ENCODE measurements around the gene GEMIN2.
"Not testable (repeated sequence)": the region's sequence is repeated elsewhere in the genome, so short reads cannot be mapped to it uniquely, and the experiment has no call there.

The GEMIN2 gene

DNA sequence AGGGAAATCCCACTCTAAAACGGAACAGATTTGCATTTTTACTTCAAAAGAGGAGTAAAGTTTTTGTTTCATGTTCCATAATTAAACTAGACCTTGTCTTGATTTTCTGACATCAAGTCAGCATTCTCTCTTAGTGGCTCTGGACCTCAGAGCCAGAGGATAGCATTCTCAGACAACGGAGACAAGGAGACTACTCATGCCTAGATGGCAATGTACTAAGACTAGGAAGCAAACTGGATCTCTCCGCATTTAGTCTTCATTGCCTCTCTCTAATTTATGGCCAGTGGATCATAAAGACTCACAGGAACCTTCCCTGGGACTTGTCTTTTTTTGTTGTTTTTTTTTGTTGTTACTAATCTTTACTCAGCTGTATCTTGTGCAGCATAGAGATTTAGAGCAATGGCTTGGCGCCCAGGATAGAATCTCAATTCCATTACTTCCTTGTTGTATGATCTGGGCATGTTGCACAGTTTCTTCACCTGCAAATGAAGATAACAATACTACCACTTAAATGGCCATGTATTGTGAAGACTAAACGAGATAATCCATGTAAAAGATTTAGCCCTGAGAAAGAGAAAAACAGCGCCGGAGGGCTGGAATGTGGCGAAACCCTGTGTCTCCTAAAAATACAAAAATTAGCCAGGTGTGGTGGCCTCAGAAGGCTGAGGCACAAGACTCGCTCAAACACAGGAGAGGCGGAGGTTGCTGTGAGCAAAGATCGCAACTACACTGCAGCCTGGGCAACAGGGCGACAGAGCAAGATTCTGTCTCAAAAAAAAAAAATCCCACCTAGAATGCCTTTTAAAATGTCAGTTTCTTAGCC, 4.0 kb upstream of the GEMIN2 start:
- no peak for DNase-seq (ENCODE audit: low read depth in 2 of 2)

DNA sequence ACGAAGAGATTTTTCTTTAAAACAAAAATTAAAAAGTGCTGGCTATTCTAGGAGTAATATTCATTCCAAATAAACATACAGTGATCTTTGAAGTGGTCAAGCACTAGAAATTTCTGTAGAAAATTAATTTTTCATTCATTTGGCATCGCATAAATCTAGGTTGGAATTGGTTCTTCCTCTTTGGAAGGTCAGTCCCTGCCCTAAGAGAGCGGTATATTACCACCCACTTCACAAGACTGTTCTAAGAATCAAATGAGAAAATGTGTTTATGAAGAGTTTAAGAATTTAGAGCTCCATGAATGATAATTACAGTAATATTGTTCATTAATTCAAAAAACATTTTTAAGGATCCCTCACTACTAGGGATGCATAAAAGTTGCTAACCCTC, 444 bp upstream of the GEMIN2 start:
- DNase-seq (ENCODE audit: low read depth in 2 of 2), result no peak

DNA sequence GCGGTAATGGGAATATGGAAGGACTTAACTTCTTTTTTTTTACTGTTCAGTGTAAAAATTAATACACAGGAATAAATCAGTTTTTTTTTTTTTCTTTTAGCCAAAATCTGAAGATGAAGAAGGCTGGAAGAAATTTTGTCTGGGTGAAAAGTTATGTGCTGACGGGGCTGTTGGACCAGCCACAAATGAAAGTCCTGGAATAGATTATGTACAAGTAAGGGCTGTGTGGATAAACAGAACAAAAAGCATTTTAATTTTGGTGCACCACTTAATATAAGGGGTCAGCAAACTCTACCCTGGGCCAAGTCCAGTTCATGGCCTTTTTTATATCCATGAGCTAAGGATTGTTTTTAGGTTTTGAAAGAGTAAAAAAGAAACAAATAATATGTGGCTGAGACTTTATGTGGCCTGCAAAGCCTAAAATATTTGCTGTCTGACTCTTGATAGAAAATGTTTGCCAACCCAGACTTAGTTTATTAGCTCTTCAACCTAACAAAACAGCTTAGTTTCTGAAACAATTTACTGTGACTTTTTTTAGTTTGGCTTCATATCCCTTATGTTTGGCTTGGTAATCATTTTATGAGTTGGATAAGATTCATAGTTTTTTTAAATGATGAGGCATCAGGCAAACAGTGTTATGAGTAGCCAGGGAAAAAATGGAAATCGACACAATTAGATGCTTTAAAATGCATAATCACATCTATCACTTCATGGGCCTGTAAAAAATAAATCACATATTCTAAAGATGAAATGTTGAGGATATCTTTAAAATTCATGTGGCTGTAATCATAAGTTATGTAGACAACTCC, 8.4 kb downstream of the GEMIN2 start:
- no peak for DNase-seq (ENCODE audit: low read depth in 2 of 2)

DNA sequence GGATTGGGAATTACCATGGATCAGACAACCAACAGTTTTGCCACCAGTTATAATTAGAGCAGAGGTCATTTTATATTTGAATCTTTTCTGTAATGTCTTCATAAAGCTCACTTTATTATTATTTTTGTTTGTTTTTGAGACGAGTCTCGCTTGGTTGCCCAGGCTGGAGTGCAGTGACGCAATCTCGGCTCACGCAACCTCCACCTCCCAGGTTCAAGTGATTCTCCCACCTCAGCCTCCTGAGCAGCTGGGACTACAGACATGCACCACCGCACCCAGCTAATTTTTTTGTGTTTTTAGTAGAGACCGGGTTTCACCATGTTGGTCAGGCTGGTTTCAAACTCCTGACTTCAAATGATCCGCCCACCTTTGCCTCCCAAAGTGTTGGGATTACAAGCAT, 23.7 kb downstream of the GEMIN2 start:
- not testable (repeated sequence) for DNase-seq (ENCODE audit: low read depth in 2 of 2)

DNA sequence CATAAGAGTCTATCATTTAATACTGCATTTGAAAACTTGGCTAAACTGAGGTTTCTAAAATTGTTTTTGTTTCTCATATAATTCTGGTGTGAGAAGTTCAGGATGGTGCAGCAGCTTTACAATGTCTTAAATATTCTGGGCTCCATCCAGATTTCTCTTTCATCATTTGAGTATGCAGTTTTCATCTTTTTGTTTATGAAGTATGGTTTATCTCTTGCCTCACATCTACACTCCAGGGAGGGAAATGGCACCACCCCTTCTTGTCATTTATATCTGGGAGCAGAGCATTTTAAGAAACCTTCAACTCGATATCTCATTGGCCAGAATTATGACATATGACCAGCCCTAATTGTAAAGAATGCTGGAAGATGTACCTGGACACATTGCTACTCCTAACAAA, 24.3 kb downstream of the GEMIN2 start:
- no peak for DNase-seq (ENCODE audit: low read depth in 2 of 2)

DNA sequence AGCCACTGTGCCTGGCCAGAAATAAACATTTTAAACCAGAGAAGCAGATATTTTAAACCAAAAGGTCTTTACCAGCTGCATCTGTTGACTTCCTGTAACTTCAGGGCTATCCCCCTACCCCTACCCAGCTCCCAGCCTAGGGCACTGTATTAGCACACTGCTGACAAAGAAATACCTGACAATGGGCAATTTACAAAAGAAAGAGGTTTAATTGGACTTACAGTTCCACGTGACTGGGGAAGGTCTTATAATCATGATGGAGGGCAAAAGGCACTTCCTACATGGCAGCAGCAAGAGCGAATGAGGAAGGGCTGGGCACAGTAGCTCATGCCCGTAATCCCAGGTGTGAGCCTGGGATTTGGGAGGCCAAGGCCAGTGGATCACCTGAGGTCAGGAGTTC, 26.0 kb downstream of the GEMIN2 start:
- DNase-seq (ENCODE audit: low read depth in 2 of 2), result no peak

DNA sequence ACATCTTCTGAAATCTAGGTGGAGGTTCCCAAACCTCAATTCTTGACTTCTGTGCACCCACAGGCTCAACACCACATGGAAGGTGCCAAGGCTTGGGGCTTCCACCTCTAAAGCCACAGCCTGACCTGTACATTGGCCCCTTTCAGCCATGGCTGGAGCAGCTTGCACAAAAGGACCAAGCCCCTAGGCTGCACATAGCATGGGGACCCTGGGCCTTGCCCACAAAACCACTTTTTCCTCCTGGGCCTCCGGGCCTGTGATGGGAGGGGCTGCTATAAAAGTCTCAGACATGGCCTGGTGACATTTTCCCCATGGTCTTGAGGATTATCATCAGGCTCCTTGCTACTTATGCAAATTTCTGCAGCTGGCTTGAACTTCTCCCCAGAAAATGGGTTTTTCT, 27.5 kb downstream of the GEMIN2 start:
- DNase-seq (ENCODE audit: low read depth in 2 of 2), result not testable (repeated sequence)

DNA sequence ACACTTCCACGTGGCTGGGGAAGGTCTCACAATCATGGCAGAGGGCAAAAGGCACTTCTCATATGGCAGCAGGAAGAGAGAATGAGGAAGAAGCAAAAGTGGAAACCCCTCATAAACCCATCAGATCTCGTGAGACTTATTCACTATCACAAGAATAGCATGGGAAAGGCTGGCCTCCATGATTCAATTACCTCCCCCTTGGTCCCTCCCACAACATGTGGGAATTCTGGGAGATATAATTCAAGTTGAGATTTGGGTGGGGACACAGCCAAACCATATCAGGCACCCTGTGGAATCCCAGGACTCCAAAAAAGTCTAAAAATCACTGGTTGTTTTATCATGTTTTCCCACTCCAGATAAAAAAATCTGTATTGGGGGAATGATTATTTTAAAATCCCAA, 29.1 kb downstream of the GEMIN2 start:
- not testable (repeated sequence) for DNase-seq (ENCODE audit: low read depth in 2 of 2)

DNA sequence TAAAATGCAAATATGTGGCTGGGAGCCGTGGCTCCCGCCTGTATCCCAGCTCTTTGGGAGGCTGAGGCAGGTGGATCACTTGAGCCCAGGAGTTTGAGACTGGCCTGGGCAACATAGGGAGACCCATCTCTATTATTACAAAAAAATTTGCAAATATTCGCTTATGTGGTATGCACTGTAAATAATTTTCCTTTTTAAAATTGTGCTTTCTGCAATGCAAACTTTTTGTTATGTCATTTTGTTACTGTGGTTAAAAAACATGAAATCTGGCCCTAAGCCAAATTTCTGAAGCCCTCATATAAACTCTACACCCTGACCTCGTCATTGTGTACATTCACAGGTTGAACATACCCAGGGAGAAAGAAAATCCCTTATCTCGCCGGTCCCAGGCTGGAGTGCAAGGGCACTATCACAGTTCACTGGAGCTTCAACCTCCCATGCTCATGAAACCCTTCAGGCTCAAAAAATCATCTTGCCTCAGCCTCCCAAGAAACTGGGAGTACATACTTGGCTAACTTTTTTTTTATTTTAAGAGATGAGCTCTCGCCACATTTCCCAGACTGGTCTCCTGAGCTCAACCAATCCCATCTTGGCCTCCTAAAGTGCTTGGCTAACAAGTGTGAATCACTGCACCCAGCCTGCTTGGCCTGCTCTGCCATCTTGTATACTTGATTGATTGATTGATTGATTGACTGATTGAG, 31.3 kb downstream of the GEMIN2 start:
- DNase-seq (ENCODE audit: low read depth in 2 of 2), result no peak

DNA sequence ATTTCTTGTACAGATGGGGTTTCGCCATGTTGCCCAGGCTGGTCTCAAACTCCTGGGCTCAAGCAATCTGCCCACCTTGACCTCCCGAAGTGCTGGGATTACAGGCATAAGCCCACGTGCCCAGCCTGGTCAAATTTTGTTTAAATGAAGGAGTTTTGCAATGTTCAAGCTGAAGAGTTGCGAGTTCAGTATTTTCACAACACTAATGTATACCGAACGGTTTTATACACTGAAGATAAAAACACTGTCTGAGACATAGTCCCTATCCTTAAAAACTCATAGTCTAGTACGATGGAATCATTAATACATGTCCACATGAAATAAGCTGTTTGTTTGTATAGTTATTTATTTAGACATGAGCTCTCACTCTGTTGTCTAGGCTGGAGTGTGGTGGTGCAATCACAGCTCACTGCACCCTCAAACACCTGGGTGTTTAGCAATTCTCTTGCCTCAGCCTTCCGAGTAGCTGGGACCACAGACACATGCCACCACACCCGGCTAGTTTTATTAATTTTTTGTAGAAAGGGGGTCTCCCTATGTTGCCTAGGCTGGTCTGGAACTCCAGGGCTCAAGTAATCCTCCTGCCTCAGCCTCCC, 40.6 kb downstream of the GEMIN2 start:
- DNase-seq (ENCODE audit: low read depth in 2 of 2), result no peak

DNA sequence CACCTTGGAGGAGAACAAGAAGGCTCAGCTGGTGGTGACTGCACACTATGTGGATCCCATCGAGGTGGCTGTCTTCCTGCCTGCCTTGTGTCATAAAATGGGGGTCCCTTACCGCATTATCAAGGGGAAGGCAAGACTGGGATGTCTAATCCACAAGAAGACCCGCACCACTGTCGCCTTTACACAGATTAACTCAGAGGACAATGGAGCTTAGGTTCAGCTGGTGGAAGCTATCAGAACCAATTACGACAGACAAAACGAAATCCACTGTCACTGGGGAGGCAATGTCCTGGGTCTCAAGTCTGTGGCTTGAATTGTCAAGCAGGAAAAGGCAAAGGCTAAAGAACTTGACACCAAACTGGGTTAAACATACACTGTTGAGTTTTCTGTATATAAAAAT, 43.4 kb downstream of the GEMIN2 start:
- no peak for DNase-seq (ENCODE audit: low read depth in 2 of 2)

DNA sequence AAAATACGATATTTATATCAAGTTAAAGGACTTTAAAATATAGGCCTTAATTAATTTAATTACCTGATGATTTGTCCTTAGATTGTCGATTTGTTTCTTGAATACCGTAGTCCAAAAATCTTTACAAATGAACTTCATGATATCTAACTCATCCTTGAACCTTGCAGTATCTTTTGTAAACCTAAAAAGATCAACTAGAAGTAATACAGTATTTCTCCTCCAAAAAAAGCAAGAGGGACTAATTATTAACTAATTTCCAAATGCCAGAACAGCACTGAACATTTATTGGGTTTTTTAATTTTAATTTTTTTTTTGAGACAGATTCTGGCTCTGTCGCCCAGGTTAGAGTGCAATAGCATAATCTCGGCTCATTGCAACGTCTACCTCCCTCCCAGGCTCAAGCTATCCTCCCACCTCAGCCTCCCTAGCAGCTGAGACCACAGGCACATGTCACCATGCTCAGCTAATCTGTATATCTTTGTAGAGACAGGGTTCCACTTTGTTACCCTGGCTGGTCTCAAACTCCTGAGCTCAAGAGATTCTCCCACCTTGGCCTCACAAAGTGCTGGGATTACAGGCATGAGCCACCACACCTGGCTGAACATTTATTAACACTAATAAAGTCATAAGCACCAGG, 44.2 kb downstream of the GEMIN2 start:
- DNase-seq (ENCODE audit: low read depth in 2 of 2), result no peak

DNA sequence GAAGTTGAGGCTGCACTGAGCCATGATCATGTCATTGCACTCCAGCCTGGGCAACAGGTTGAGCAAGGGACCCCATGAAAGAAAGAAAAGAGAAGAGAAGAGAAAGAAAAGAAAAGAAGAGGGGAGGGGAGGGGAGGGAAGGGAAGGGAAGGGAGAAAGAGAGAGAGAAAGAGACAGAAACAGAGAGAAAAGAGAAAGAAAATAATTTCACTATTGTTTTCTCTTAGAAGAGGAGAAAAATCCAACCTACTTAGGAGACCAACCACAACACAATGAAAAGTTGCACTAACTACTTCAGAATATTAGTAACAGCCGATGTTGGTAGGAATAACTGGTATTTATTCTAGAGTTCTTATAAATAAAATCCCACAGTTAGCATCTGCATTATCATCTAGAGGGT, 46.4 kb downstream of the GEMIN2 start:
- DNase-seq (ENCODE audit: low read depth in 2 of 2), result no peak

DNA sequence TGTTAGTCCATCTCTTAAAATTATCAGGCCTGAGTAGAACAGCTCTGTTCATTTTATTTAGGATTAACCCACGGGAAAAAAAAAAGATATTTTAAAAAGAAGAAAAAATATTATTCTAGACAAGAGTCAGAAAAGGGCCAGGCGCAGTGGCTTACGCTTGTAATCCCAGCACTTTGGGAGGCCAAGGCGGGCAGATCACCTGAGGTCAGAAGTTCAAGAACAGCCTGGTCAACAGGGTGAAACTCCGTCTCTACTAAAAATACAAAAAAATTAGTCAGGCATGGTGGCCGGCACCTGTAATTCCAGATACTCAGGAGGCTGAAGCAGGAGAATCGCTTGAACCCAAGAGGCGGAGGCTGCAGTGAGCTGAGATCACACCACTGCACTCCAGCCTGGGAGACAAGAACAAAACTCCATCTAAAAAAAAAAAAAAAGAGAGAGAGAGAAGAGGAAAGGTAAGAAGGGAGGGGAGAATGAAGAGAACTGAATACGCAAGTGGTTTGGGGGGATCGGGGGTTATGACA, 53.7 kb downstream of the GEMIN2 start:
- not testable (repeated sequence) for DNase-seq (ENCODE audit: low read depth in 2 of 2)

DNA sequence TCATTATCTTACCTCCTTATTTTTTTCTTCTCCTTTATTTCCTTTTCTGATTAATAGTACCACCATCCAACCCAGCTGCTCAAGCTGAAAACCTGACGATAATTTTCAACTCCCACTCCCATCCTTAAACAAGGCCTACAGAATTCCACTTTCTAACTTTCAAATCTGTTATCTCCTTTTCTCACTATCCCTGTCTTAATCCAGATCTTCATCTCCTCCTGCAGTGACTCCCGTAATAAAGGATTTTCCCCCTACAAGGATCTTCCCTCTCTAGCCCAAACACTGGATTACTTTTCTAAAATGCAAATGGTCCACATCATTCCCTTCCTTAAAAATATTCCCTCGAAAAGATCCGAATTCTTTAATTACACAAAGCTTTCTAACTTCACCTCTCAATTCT, 54.5 kb downstream of the GEMIN2 start:
- DNase-seq (ENCODE audit: low read depth in 2 of 2), result no peak

DNA sequence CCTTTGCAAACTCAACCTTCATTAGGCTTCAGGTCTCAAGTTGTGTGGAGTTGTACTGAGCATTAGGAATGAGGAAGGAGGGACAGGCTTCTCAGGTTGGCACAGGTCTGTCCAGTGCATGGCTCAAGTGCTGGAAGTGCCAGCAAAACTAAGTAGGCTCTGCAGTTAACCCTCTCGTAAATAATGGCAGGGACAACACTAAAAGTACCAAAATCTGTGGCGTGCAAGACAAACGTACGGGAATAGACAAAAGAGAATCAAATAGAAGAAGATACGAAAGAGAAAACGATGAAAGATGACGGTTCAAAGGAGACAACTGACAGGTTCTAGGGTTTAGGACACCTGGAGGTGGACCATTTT, 55.4 kb downstream of the GEMIN2 start:
- no peak for DNase-seq (ENCODE audit: low read depth in 2 of 2)

DNA sequence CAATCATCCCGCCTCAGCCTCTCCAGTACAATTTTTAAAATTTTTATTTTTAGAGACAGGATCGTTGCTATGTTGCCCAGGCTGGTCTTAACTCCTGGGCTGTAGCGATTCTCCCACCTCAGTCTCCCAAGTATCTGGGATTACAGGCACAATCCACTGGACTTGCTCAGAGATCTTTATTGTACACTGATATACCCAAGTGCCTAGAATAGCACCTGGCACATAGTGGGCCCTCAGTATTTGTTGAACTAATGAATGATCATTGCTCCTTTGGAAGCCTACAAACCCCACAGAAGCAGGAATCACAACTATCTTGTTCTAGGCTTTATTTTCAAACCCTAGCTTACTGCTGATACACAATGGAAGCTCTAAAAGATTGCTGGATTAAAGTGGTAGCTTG, 59.1 kb downstream of the GEMIN2 start:
- DNase-seq (ENCODE audit: low read depth in 2 of 2), result no peak

DNA sequence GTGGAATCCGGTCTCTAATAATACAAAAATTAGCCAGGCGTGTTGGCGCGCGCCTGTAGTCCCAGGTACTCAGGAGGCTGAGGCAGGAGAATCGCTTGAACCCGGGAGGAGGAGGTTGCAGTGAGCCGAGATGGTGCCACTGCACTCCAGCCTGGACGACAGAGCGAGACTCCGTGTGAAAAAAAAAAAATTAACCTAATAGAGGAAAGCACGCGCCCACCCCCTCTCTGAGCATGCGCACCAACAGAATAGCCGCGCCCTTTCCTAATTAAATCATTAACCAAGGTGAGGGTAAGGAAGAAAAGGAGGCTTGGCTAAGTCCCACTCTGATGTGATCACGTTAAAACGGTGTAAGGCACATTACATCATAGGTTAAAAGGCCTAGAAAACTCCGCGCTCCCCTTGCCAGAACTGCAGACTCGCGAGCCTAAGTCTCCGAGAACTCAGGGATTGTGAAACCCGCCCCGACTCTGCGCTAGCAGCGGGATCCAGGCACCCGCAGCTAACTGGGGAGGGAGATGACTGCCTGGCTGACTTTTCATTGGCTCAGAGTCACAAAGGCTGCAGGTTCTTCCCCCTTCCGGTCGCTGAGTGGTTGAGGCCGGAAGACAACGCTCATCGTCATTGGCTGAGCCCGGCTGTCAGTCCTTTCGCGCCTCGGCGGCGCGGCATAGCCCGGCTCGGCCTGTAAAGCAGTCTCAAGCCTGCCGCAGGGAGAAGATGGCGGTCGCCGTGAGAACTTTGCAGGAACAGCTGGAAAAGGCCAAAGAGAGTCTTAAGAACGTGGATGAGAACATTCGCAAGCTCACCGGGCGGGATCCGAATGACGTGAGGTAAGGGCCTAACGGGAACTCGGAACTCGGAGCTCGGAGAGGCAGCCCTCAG, 60.7 kb downstream of the GEMIN2 start, which contains the start of gene PNN:
PNN (plus strand) TSS at position 695 of the 885 bp plus-strand sequence; CDS start at position 721, 26 bp downstream.
- DNase-seq (ENCODE audit: low read depth in 2 of 2), result peak; percentile 78 to 88

DNA sequence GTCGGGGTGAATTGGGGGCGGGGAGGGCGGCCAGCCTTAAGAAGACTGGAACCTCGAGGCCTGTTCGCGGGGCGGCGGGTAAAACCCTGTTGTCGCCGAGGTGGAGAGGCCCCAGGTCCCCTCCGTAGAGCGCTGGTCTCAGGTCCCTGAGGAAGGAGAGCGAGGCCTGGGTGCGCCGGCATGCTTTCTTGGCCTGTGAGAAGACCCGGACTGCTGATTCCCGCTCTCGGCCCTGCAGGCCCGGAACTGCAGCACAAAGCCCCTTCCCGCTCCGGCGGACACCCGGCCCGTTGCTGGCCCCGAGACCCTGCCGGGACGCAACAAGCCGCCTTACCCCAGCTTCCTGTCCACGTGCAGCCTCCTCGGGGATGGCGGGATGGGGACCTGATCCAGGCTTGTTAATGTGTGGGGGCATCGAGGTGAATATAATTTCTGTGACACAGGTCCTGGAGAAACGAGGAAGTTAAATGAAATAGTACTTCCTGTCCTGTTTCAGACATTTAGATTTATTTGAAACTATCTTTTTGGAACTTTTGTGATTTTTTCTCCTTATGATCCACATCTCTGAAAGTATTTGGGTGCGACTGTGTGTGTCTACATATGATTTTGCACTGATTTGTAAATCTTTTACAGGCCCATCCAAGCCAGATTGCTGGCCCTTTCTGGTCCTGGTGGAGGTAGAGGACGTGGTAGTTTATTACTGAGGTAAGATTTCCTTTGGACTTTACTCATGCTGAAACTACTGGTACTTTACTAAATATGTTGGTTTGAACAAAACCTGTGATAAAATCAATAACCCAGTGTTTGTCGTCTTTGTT, 61.5 kb downstream of the GEMIN2 start:
- no peak for DNase-seq (ENCODE audit: low read depth in 2 of 2)
